WTC11 (cell line): Measurements from ENCODE around the gene TEX55.

ENCODE experiments used
- JUN ChIP-seq: sonication (generic); formaldehyde crosslinking; IDR thresholded peaks from 2 replicates; pipeline ENCODE4 v1.8.0; 2023; ENCODE audit warnings: mild to moderate bottlenecking, missing genetic modification reagents
- NFYB ChIP-seq: sonication (generic); formaldehyde crosslinking; conservative IDR thresholded peaks from 2 replicates; pipeline ENCODE4 v1.8.0; 2022; ENCODE audit warnings: low read depth, missing genetic modification reagents
- PRRX2 ChIP-seq: fragments of 250-450 bp; sonication (Bioruptor Pico); IDR thresholded peaks from 2 replicates; pipeline ENCODE4 v1.8.0; 2021; ENCODE audit warnings: mild to moderate bottlenecking
- RELA ChIP-seq: sonication (generic); formaldehyde crosslinking; IDR thresholded peaks from 2 replicates; pipeline ENCODE4 v1.8.1; 2022; ENCODE audit warnings: missing genetic modification reagents, mild to moderate bottlenecking, borderline replicate concordance
- SP1 ChIP-seq: sonication (generic); formaldehyde crosslinking; conservative IDR thresholded peaks from 2 replicates; pipeline ENCODE4 v1.8.1; 2022; ENCODE audit warnings: missing genetic modification reagents
- TF ChIP-seq, protein P1 (sequence below): sonication (generic); formaldehyde crosslinking; IDR thresholded peaks from 2 replicates; pipeline ENCODE4 v1.8.1; 2022; ENCODE audit warnings: mild to moderate bottlenecking, moderate library complexity, missing genetic modification reagents
- TF ChIP-seq, protein P2 (sequence below): fragments of 200-600 bp; IDR thresholded peaks from 2 replicates; pipeline ENCODE4 v1.8.0; 2022; ENCODE audit warnings: antibody characterized with exemption
- TF ChIP-seq, protein P3 (sequence below): sonication (generic); formaldehyde crosslinking; IDR thresholded peaks from 2 replicates; pipeline ENCODE4 v1.8.1; 2023; ENCODE audit warnings: mild to moderate bottlenecking, moderate library complexity, missing genetic modification reagents
- TF ChIP-seq, protein P4 (sequence below): sonication (generic); formaldehyde crosslinking; IDR thresholded peaks from 2 replicates; pipeline ENCODE4 v1.8.1; 2022; ENCODE audit warnings: missing genetic modification reagents, borderline replicate concordance

DNA sequence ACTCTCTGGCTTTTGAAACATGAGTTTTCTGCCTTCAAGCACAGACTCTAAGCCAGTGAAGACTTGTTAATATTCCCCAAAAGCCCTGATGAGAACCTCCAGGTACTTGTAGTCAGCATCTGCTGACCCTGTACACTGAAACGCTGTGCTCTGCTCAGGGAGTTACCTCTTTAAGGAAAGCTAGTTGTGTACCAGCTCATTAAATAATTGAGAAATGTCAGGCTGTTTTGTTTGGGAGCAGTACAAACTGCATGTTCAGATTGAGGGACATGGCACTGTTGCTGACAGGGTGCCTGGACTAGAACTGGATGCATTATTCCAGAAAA, 49.1 kb downstream of the TEX55 start:
- TF ChIP-seq, protein P1, sequence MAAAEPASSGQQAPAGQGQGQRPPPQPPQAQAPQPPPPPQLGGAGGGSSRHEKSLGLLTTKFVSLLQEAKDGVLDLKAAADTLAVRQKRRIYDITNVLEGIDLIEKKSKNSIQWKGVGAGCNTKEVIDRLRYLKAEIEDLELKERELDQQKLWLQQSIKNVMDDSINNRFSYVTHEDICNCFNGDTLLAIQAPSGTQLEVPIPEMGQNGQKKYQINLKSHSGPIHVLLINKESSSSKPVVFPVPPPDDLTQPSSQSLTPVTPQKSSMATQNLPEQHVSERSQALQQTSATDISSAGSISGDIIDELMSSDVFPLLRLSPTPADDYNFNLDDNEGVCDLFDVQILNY (CRISPR knock-in tag), result no peak
- TF ChIP-seq NFYB (CRISPR knock-in tag), result no peak
- no peak for TF ChIP-seq RELA (CRISPR knock-in tag)
- TF ChIP-seq SP1 (CRISPR knock-in tag), result no peak
- TF ChIP-seq JUN, result no peak
- TF ChIP-seq, protein P2, sequence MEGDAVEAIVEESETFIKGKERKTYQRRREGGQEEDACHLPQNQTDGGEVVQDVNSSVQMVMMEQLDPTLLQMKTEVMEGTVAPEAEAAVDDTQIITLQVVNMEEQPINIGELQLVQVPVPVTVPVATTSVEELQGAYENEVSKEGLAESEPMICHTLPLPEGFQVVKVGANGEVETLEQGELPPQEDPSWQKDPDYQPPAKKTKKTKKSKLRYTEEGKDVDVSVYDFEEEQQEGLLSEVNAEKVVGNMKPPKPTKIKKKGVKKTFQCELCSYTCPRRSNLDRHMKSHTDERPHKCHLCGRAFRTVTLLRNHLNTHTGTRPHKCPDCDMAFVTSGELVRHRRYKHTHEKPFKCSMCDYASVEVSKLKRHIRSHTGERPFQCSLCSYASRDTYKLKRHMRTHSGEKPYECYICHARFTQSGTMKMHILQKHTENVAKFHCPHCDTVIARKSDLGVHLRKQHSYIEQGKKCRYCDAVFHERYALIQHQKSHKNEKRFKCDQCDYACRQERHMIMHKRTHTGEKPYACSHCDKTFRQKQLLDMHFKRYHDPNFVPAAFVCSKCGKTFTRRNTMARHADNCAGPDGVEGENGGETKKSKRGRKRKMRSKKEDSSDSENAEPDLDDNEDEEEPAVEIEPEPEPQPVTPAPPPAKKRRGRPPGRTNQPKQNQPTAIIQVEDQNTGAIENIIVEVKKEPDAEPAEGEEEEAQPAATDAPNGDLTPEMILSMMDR, result no peak
- no peak for TF ChIP-seq PRRX2 (CRISPR knock-in tag)
- TF ChIP-seq, protein P3, sequence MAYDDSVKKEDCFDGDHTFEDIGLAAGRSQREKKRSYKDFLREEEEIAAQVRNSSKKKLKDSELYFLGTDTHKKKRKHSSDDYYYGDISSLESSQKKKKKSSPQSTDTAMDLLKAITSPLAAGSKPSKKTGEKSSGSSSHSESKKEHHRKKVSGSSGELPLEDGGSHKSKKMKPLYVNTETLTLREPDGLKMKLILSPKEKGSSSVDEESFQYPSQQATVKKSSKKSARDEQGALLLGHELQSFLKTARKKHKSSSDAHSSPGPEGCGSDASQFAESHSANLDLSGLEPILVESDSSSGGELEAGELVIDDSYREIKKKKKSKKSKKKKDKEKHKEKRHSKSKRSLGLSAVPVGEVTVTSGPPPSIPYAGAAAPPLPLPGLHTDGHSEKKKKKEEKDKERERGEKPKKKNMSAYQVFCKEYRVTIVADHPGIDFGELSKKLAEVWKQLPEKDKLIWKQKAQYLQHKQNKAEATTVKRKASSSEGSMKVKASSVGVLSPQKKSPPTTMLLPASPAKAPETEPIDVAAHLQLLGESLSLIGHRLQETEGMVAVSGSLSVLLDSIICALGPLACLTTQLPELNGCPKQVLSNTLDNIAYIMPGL, result no peak
- TF ChIP-seq, protein P4, sequence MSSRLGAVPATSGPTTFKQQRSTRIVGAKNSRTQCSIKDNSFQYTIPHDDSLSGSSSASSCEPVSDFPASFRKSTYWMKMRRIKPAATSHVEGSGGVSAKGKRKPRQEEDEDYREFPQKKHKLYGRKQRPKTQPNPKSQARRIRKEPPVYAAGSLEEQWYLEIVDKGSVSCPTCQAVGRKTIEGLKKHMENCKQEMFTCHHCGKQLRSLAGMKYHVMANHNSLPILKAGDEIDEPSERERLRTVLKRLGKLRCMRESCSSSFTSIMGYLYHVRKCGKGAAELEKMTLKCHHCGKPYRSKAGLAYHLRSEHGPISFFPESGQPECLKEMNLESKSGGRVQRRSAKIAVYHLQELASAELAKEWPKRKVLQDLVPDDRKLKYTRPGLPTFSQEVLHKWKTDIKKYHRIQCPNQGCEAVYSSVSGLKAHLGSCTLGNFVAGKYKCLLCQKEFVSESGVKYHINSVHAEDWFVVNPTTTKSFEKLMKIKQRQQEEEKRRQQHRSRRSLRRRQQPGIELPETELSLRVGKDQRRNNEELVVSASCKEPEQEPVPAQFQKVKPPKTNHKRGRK (CRISPR knock-in tag), result no peak
